ENCODE data around the gene ZNF335. TPM values are rescaled to one million over a fixed set of nuclear protein-coding genes. Genes with fewer than 3 reads are reported as not detected.

The ZNF335 gene
- total and polyA plus RNA-seq, 2 of the 13 experiments (the other 11 are each of a cell fraction or from before 2014, with no cell fraction given): 9.7 to 13.7 TPM

DNA sequence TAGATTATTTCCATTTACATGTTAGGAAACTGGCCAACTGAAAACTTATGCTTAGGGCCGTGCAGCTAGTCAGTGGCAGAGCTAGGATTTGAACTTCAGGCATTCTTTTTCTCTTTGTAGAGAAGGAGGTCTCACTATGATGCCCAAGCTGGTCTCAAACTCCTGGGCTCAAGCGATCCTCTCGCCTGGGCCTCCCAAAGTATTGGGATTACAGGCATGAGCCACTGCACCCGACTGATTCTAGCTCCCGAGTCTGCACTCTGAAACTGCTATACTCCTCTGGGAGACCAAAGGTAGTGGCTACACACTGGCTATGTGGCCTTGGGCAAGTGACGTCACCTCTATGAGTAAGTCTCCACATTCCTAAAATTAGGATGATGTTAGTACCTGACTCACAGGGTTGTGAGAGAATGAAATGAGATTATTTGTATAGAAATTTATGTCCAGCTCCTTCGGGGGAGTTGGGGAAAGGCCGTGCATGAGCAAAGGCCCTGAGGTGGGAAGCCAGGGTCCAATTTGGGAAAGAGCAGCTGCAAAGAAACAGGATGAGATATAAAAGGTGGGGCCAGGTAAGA is 66.4 kb downstream of the ZNF335 start (continued):
- TF ChIP-seq, protein P1, sequence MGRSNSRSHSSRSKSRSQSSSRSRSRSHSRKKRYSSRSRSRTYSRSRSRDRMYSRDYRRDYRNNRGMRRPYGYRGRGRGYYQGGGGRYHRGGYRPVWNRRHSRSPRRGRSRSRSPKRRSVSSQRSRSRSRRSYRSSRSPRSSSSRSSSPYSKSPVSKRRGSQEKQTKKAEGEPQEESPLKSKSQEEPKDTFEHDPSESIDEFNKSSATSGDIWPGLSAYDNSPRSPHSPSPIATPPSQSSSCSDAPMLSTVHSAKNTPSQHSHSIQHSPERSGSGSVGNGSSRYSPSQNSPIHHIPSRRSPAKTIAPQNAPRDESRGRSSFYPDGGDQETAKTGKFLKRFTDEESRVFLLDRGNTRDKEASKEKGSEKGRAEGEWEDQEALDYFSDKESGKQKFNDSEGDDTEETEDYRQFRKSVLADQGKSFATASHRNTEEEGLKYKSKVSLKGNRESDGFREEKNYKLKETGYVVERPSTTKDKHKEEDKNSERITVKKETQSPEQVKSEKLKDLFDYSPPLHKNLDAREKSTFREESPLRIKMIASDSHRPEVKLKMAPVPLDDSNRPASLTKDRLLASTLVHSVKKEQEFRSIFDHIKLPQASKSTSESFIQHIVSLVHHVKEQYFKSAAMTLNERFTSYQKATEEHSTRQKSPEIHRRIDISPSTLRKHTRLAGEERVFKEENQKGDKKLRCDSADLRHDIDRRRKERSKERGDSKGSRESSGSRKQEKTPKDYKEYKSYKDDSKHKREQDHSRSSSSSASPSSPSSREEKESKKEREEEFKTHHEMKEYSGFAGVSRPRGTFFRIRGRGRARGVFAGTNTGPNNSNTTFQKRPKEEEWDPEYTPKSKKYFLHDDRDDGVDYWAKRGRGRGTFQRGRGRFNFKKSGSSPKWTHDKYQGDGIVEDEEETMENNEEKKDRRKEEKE (IDR thresholded peaks at IDR 0.05): no peak
- no peak for TF ChIP-seq TCF7L2 (IDR thresholded peaks at IDR 0.05; ENCODE audit: low read depth, low read length)
- TF ChIP-seq ZNF883 (CRISPR knock-in tag; IDR thresholded peaks at IDR 0.05; ENCODE audit: not compliant biosample characterization): no peak
- TF ChIP-seq ZNF557 (CRISPR knock-in tag; IDR thresholded peaks at IDR 0.05): no peak
- TF ChIP-seq ZNF33A (CRISPR knock-in tag; IDR thresholded peaks at IDR 0.05; ENCODE audit: borderline replicate concordance): no peak
- no peak for TF ChIP-seq TRIM24 (CRISPR knock-in tag; IDR thresholded peaks at IDR 0.05)
- TF ChIP-seq AFF4 (CRISPR knock-in tag; IDR thresholded peaks at IDR 0.05): no peak
- no peak for TF ChIP-seq SYNCRIP (IDR thresholded peaks at IDR 0.05; ENCODE audit: insufficient read depth, low read depth, low read length)
- TF ChIP-seq ELK4 (CRISPR knock-in tag; IDR thresholded peaks at IDR 0.05; ENCODE audit: borderline replicate concordance): no peak
- TF ChIP-seq SAP130 (CRISPR knock-in tag; IDR thresholded peaks at IDR 0.05; ENCODE audit: low read depth): peak; percentile 24; the same call in 1 of the 2 replicates
- TF ChIP-seq SP1 (IDR thresholded peaks at IDR 0.05): no peak
- no peak for TF ChIP-seq SP1 (CRISPR knock-in tag; IDR thresholded peaks at IDR 0.05)
- TF ChIP-seq ZFP62 (CRISPR knock-in tag; IDR thresholded peaks at IDR 0.05): no peak
- no peak for TF ChIP-seq SOX5 (CRISPR knock-in tag; IDR thresholded peaks at IDR 0.05; ENCODE audit: borderline replicate concordance)
- TF ChIP-seq, protein P2, sequence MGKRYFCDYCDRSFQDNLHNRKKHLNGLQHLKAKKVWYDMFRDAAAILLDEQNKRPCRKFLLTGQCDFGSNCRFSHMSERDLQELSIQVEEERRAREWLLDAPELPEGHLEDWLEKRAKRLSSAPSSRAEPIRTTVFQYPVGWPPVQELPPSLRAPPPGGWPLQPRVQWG (CRISPR knock-in tag; IDR thresholded peaks at IDR 0.05; ENCODE audit: borderline replicate concordance, low read depth): no peak
- no peak for TF ChIP-seq KAT2B (IDR thresholded peaks at IDR 0.05; ENCODE audit: borderline replicate concordance, low read depth, low read length)
- no peak for TF ChIP-seq NBN (conservative IDR thresholded peaks at IDR 0.05)
- TF ChIP-seq, protein P3, sequence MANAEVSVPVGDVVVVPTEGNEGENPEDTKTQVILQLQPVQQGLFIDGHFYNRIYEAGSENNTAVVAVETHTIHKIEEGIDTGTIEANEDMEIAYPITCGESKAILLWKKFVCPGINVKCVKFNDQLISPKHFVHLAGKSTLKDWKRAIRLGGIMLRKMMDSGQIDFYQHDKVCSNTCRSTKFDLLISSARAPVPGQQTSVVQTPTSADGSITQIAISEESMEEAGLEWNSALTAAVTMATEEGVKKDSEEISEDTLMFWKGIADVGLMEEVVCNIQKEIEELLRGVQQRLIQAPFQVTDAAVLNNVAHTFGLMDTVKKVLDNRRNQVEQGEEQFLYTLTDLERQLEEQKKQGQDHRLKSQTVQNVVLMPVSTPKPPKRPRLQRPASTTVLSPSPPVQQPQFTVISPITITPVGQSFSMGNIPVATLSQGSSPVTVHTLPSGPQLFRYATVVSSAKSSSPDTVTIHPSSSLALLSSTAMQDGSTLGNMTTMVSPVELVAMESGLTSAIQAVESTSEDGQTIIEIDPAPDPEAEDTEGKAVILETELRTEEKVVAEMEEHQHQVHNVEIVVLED (CRISPR knock-in tag; IDR thresholded peaks at IDR 0.05; ENCODE audit: borderline replicate concordance): no peak
- TF ChIP-seq JUND (CRISPR knock-in tag; IDR thresholded peaks at IDR 0.05): peak; percentile 59; the same call in 1 of the 2 replicates
- no peak for TF ChIP-seq HNRNPH1 (optimal IDR thresholded peaks at IDR 0.05; ENCODE audit: low read depth, low read length)

Measured in HepG2 (cell line).